NCI-H1105 (cell line): ENCODE data around the gene TJP1.
"Not testable (repeated sequence)": the region's sequence is repeated elsewhere in the genome, so short reads cannot be mapped to it uniquely, and the experiment has no call there.

Experiments
- DNase-seq: peaks from one replicate; lab custom pipeline; 2025; lab: John Stamatoyannopoulos, UW

Gene TJP1

DNA sequence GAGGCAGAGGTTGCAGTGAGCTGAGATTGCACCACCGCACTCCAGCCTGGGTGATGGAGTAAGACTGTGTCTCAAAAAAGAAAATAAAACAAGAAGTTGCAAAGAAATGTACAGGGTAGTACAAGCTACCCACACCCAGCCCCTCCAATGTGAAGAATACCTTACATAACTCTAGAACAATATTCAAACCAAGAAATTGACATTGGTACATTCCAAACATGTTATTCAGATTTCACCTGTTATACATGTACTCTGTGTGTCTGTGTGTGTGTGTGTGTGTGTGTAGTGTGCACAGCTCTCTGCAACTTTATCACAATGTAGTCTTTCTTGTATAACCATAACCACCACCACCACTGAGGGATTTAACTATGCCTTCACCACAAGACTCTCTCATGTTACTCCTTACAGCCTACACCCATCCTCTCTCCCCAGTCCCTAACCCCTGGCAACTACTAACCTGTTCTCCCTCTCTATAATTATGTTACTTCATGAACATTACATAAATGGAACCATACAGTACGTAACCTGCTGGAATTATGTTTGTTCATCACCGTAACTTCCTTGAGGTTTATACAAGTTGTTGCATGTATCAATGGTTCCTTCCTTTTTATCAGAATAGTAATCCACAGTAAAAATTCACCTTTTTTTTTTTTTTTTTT, 16.2 kb upstream of the TJP1 start:
- DNase-seq: no peak

- DNase-seq: no peak
These were observed 13.0 kb upstream of the TJP1 start for GRCh38 chr15:29835301-29835700.

GRCh38 chr15:29832709-29833108, 10.4 kb upstream of the TJP1 start:
- DNase-seq: no peak

DNA sequence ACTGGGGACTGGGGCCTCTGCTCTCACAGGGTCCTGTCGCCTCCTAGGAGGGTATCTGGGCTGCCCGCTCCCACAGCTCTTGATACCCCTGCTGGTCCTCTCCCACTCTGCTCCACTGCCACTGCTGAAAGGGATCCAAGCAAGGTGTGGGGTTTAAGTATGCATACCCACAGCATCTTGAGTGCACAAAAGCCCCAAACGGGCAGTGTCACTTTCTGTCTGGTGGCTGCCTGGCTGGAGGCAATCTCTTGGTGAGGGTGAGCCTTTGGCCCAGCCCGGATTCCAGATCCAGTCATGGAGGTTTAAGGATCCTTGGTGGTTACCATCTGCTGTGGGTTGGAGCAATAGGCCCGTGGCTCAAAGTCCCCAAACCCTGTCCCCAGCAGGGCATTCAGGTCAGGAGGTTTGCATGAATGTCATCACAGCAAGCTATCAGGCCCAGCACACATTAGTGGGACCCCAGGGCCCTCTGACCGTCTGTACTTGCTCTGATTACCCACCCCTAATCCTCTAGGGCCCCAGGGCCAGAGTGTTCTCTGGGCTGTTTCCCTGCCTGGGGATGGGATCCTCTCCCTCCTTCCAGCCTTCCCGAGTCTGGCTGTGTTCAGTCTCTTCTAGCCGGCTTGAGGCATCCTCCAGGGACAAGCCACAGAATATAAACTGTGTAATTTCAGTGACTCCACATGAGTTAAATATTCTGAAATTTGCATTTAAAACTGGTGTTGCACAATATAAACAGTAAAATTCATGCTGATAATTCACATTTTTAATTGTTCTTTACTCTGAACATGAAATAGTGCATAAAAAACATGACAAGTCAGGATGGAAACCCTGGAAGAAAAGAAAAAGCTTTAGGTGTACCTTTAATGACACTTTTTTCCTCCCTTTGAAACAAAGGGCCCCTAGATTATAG, 4.9 kb upstream of the TJP1 start:
- DNase-seq: no peak

DNA sequence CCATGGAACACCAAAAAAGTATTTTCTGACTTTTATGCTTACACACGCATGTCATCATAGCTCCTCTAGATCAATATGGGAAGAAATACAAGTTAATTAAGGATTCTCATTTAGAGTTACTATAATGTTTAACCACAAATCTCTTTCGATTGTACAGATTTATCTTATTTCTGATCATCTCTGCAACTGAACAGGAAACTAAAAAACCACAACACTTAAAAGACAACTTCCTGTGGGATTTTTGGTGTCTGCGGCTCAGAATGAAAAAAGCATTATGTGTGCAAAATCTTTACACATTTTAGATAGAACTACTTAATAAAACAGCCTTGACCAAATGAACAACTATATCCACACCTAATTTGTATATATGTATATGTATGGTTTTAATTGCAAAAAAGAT, 3.0 kb upstream of the TJP1 start:
- no peak for DNase-seq

DNA sequence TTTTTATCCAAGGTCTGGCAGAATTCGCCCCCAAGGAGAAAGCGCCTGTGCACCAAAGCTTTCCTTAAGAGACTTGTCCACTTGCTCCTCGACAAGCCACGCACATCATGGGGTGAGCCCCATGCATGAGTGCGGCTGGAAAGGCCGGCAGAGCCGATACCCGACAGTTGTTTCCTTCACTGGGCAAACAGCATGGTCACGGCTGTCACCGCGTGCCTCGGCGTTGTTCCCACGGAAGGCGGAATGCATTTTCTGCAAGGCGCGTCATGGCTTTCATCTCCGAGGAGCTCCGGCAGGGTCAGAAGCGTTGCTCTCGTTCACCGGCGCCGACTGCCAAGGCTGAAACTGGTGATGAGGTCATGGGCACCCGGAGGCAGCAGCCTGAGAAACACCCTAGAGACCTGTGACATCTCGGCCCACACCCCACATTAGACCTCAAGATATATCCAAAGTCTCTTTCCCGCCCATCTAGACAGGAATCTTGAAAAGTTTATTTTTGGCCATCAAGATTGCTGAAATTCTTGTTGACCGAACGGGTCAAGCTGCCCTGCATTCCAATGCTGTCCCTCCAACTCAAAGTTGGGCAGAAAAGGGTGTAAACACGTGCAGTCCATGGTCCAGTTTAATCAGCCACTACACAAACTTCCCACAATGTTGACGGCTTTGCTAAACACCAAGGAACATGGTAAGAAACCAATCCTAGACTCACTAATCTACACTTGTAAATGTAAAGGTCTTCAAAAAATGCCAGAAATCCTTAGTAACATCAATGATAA, 604 bp upstream of the TJP1 start:
- DNase-seq: no peak

DNA sequence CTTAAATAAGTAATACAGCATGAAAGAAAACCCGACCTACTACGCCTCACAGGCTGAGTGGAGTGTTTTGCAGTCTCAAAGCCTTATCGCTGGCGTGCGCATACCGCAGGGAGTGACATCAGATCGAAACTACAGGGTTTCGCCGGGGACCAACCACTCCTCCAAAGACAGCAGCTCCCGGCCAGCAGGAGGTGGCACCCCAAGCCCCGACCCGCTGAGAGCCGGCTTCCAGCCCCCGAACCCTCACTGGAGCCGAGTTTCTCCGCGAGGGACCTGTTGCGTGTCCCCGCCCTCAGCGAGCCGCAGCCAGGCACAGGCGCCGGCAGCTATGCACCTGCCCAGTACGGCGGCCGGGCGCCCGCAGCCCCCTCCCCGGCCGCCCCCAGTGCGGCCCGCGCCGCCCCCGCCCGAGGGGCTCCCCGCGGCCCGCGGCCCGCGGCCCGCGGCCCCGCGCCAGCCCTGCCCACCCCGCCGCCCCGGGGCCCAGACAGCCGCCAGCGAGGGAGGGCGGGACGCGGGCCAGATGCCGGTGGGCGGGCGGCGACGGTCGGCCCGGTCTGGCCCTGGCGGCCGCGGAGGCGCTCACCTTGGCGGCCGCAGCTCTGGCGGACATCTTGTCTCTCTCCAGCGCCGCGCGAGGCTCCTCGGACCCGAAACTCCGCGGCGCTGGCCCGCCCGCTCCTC, 710 bp downstream of the TJP1 start:
- peak; percentile 40 for DNase-seq

DNA sequence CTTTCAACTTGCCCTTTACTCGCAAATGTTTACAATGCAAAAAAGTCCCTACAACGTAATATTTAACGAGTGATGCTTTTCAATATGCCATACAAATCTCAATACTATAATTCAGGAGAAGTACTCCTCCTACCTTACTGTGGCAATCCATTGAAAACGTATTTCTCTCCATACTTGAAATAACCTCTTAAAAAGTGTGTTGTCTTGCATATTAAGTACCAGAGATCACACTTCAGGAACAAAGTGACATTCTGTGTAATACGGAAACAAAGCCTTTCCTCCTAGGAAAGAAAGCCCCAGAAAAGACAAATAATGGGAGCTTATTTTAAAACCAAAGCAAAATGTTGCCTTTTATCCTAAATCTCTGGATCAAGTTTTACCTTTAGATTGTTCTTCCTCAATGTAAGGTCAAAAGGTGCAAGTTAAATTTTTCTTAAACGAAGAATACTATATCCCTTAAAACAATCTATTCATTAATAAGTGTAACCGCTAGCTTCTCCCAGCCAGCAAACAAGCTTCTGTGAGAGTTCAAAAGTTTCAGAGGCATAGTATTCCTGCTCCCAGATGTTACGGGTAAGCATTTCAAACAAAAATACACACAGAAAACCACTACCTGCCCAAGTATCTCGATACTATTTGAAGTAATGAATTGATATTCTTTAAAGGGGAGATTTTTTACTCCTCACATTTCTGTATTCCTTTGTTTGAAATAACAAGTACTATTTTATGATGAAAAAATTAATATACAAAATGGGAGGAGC, 1.7 kb downstream of the TJP1 start:
- DNase-seq: no peak

- no peak for DNase-seq
These were observed 2.3 kb downstream of the TJP1 start for GRCh38 chr15:29819979-29820378.

DNA sequence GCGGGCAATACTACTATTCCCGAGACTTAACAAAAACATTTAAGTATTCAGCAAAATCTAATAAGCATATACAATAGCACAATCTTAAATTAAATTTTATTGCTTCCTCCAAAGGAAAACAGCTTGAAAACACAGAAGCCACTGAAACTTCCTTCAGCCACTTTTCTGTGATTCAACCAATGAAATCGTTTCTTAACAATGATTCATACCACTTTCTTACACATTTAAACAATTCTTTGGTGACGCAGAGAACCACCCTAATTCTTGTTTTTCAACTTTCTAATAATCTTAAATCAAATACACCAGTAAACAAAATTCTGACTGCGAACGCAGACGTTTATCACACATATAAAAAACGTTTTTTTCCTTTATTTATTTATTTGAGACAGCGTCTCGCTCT, 4.1 kb downstream of the TJP1 start:
- no peak for DNase-seq

GRCh38 chr15:29817455-29817854, 4.8 kb downstream of the TJP1 start:
- DNase-seq: not testable (repeated sequence)

- no peak for DNase-seq
These were observed 7.1 kb downstream of the TJP1 start for GRCh38 chr15:29815000-29815710.

GRCh38 chr15:29813009-29813408, 9.3 kb downstream of the TJP1 start:
- no peak for DNase-seq

GRCh38 chr15:29812384-29812694, 9.9 kb downstream of the TJP1 start:
- DNase-seq: no peak

GRCh38 chr15:29811691-29812383, 10.4 kb downstream of the TJP1 start:
- no peak for DNase-seq

GRCh38 chr15:29805708-29806104, 16.6 kb downstream of the TJP1 start:
- no peak for DNase-seq

- no peak for DNase-seq
These were observed 17.1 kb downstream of the TJP1 start for GRCh38 chr15:29805043-29805707.

- DNase-seq: no peak
These were observed 19.9 kb downstream of the TJP1 start for GRCh38 chr15:29802411-29802810.

DNA sequence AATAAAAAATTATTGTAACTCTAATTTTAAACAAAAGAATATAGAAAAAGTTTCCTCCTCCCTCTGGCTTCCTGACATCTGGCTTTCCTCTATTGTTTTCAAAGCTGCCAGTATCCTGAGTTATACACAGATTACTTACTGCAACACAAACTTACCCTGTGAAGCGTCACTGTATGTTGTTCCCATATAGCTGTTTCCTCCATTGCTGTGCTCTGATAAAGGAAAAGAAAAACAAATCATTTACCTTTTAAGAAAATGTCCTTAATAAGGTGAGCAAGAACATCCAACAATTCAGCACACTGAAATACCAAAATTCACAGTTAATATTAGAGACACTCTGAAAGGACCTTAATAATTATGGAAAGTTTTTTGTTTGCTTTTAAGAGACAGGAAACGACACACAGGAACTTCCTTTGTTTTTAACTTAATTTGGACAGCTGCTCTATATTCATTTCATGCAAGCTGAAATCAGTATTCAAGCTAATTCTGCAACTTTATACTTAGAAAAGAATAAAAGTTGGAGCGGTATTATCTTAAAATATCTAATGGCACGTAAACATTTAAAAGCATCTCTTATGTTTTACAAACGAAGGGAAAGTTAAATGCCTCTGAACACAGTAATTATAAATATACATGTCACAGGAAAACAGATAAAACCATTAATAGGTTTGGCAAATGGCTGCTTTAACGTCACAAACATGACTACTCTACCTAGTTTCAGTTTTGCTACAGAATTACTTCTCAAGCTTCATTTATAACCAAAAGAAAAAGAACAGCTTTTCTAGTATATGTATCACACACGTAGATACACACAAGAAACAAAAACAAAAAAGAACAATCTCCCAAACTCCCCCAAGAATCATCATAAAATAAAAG, 21.5 kb downstream of the TJP1 start:
- DNase-seq: no peak
